Bronchial epithelial cell (primary cell): ENCODE data around the gene NUCKS1. TPM values are rescaled to one million over a fixed set of nuclear protein-coding genes. Genes with fewer than 3 reads are reported as not detected.

Experiments used
- DNase-seq: peaks from one replicate; pipeline ENCODE4 v3.0.0-alpha.2; 2010; ENCODE audit warnings: low read depth
- FAIRE-seq: peaks from 2 replicates; lab custom pipeline; 2011; peaks lifted over from hg19 to GRCh38; lab: Jason Lieb, UNC
- H3K27me3 ChIP-seq: 2 replicates; pipeline ENCODE4 v1.5.1; 2011; ENCODE audit warnings: low read length; ENCODE audit not compliant: control insufficient read depth, insufficient read depth
- H3K36me3 ChIP-seq: 2 replicates; pipeline ENCODE4 v1.5.1; 2011; ENCODE audit warnings: low read length; ENCODE audit not compliant: control insufficient read depth, insufficient read depth
- H3K4me3 ChIP-seq: 2 replicates; pipeline ENCODE4 v1.5.1; 2011; ENCODE audit warnings: mild to moderate bottlenecking, low read depth, low read length, control low read depth
- CTCF ChIP-seq: IDR thresholded peaks from 2 replicates; pipeline ENCODE4 v1.5.1; 2011; ENCODE audit warnings: mild to moderate bottlenecking, moderate library complexity, low read length, control low read depth, inconsistent platforms; ENCODE audit not compliant: insufficient read depth, severe bottlenecking
- total RNA-seq: library from RNA; depleted of rRNA; stranded (reverse); fragments of >200 nt; gene quantifications from 2 replicates; pipeline ENCODE4 v1.2.1, GENCODE V29; 2014

Gene NUCKS1
- total RNA-seq, 1 donor from 2014 or later: 72.1 TPM

GRCh38 chr1:205667909-205668643 lies 81.9 kb downstream of the NUCKS1 start:
- no peaks in the 10 kb centered on the region for H3K36me3 ChIP-seq
- H3K4me3 ChIP-seq: no peak overlapping the region
- no peak for TF ChIP-seq CTCF
- H3K27me3 ChIP-seq: no peaks in the 10 kb centered on the region
- DNase-seq: peak; percentile 13
- FAIRE-seq: no peak

DNA sequence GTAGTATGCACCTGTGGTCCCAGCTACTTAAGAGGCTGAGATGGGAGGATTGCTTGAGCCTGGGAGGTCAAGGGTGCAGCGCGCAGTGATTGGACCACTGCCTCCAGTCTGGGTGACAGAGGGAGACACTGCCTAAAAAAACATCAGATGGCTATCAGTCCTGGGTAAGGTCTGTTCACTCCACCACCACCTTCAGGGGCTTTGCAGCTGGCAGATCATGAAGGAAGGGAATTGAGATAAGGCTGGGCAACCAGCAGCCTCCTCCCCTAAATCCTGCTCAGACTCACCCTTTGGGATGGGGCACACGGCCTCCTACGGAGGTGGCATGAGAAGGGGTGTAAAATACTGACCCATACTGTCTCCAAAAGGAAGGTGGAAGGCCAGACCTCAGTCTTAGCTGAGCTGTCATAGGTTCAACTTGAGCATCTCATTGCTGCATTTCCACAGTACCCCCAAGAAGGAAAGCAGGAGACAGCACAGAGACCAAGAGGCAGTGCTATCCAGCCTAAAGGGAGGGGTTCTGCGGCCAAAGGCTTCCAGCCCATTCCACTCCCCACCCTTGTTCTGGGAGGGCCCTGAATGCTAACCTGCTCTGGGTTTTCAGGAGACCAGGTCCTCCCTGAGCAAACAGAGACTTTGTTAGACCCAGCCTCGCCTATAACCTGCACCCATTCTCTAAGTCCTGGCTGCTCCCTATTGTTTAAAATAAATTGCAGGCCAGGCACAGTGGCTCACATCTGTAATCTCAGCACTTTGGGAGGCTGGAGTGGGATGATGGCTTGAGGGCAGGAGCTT lies 83.4 kb downstream of the NUCKS1 start:
- DNase-seq (no peak), FAIRE-seq (no peak)
- Histone ChIP-seq H3K4me3 (no peak overlapping the region), H3K36me3 (no peaks in the 10 kb centered on the region), H3K27me3 (no peaks in the 10 kb centered on the region)
- TF ChIP-seq CTCF: no peak

- DNase-seq: no peak
- FAIRE-seq: no peak
These were observed 84.6 kb downstream of the NUCKS1 start for GRCh38 chr1:205665201-205666045.

DNA sequence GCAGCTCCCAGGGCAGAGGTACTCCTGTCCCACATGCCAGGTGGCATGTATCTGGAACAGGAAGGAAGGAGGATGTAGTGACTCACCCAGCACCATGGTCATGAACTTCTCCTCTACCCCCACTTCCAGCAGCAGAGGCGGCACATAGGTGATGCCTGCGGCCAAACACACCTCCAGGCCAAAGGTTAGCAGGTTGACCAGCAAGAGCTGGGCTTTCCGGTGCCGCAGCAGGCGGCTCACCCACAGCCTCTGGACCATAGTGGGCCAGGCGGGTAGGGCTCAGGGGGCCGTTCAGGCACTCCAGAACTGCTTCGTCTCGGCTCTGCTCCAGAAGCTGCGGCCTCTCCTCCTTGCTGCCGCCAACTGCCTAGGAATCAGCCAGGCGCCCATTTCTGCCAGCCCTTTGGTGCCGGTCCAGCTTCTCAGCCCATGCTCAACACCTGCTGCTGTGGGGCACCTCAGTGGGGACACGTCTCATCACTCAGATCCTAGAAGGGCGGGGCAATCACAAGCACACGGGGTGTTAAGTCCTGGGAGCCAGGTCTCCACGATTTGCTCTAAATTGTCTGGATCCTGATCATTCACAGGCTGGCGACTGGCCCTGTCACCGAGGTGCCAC lies 85.5 kb downstream of the NUCKS1 start:
- H3K4me3 ChIP-seq: no peak overlapping the region
- FAIRE-seq (no peak), DNase-seq (peak; percentile 67)
- H3K27me3 ChIP-seq: no peaks in the 10 kb centered on the region
- no peaks in the 10 kb centered on the region for H3K36me3 ChIP-seq
- TF ChIP-seq CTCF: no peak

More at GRCh38 chr1:205665201-205666045, 84.6 kb downstream of the NUCKS1 start:
- Histone ChIP-seq H3K27me3 (no peaks in the 10 kb centered on the region), H3K36me3 (no peaks in the 10 kb centered on the region), H3K4me3 (no peak overlapping the region)
- TF ChIP-seq CTCF: no peak

DNA sequence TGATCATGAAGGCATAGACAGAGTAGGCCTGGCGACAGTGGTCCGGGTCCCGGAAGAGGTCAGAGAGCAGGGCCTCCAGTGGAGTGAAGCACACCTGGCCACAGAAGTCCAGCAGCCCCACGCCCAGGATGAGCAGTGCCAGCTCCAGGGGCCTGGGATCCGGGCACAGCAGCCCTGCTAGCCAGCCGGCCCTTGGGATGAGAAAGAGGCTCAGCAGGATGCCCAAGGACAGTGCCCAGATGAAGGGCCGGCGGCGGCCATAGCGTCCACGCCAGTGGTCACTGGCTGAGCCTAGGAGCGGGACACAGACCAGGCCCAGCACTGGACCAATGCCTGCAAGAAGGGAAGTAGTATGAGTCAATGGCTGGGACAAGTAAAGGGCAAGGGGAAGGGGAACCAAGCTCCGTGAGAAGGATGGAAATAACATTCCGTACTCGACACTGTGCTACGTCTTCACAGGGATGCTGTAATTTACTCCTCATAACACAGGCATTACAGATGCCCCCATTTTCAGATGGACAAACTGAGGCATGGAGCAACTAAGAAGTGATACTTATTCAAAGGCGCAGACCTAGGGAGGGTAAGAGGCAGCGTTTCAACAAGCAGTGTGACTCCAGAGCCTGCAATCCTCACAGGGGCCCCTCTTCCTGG lies 86.6 kb downstream of the NUCKS1 start:
- FAIRE-seq: no peak

More for the DNA sequence above, 86.6 kb downstream of the NUCKS1 start:
- DNase-seq: no peak
- H3K27me3 ChIP-seq: no peaks in the 10 kb centered on the region
- H3K36me3 ChIP-seq: no peaks in the 10 kb centered on the region
- no peak overlapping the region for H3K4me3 ChIP-seq
- TF ChIP-seq CTCF: no peak
